ENCODE measurements around the gene LPP. TPM values are rescaled to one million over a fixed set of nuclear protein-coding genes. Genes with fewer than 3 reads are reported as not detected.

The LPP gene
- total RNA-seq, 1 donor from 2014 or later = 222 TPM

DNA sequence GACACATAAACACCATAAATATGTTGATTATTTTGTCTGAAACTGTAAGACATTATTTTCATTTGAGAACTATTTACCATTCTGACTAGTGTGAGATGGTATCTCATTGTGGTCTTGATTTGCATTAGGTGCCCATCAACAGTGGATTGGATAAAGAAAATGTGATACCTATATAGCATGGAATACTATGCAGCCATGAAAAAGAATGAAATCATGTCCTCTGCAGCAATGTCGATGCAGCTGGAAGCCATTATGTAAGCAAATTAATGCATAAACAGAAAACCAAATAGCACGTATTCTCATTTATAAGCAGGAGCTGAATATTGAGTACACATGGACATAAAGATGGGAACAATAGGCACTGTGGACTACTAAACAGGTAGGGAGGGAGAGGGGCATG, 759.1 kb downstream of the LPP start:
- peaks cover 11% of the 10 kb centered on the region for H3K36me3 Mint-ChIP-seq (ENCODE audit: low read depth, unreplicated experiment)
- H3K27me3 Mint-ChIP-seq (ENCODE audit: low read depth, unreplicated experiment) = no peaks in the 10 kb centered on the region
- no peak overlapping the region for H3K4me3 Mint-ChIP-seq (ENCODE audit: unreplicated experiment)
- H3K4me3 ChIP-seq (ENCODE audit: insufficient read depth, low read depth, low read length) = no peak overlapping the region
- H2AFZ ChIP-seq (ENCODE audit: low read depth, low read length) = no peak overlapping the region
- no peak overlapping the region for H3K27ac Mint-ChIP-seq (ENCODE audit: unreplicated experiment)
- no peaks in the 10 kb centered on the region for H3K9me3 ChIP-seq (ENCODE audit: insufficient read depth, low read depth, low read length)
- no peak overlapping the region for H3K4me2 ChIP-seq (ENCODE audit: low read length)
- H3K9me3 Mint-ChIP-seq (ENCODE audit: unreplicated experiment) = peaks cover 3% of the 10 kb centered on the region
- no peaks in the 10 kb centered on the region for H4K20me1 ChIP-seq (ENCODE audit: insufficient read depth, low read length)
- TF ChIP-seq, protein P1, sequence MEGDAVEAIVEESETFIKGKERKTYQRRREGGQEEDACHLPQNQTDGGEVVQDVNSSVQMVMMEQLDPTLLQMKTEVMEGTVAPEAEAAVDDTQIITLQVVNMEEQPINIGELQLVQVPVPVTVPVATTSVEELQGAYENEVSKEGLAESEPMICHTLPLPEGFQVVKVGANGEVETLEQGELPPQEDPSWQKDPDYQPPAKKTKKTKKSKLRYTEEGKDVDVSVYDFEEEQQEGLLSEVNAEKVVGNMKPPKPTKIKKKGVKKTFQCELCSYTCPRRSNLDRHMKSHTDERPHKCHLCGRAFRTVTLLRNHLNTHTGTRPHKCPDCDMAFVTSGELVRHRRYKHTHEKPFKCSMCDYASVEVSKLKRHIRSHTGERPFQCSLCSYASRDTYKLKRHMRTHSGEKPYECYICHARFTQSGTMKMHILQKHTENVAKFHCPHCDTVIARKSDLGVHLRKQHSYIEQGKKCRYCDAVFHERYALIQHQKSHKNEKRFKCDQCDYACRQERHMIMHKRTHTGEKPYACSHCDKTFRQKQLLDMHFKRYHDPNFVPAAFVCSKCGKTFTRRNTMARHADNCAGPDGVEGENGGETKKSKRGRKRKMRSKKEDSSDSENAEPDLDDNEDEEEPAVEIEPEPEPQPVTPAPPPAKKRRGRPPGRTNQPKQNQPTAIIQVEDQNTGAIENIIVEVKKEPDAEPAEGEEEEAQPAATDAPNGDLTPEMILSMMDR (IDR thresholded peaks at IDR 0.05; ENCODE audit: insufficient read depth, low read depth, low read length) = no peak
- no peak for TF ChIP-seq EZH2 (IDR thresholded peaks at IDR 0.05; ENCODE audit: insufficient read depth, low read length)
- no peak overlapping the region for H3K9ac ChIP-seq (ENCODE audit: low read length)
- H3K4me1 Mint-ChIP-seq (ENCODE audit: low read depth, unreplicated experiment) = peaks cover 14% of the 10 kb centered on the region
- DNase-seq (ENCODE audit: low read depth) (no peak), FAIRE-seq (no peak)
- peaks cover 17% of the 10 kb centered on the region for H3K4me1 ChIP-seq (ENCODE audit: insufficient read depth, low read length)
- no peaks in the 10 kb centered on the region for H3K79me2 ChIP-seq (ENCODE audit: insufficient read depth, low read length)
- H3K36me3 ChIP-seq (ENCODE audit: insufficient read depth, low read length) = no peaks in the 10 kb centered on the region
- no peak overlapping the region for H3K27ac ChIP-seq (ENCODE audit: low read depth, low read length)
- H3K27me3 ChIP-seq (ENCODE audit: insufficient read depth, low read length) = no peaks in the 10 kb centered on the region

- H3K4me2 ChIP-seq (ENCODE audit: low read length) = peak overlapping the region; percentile 51
- H4K20me1 ChIP-seq (ENCODE audit: insufficient read depth, low read length) = no peaks in the 10 kb centered on the region
- no peak overlapping the region for H3K27ac Mint-ChIP-seq (ENCODE audit: unreplicated experiment)
- TF ChIP-seq EZH2 (IDR thresholded peaks at IDR 0.05; ENCODE audit: insufficient read depth, low read length) = no peak
- TF ChIP-seq, protein P1 (IDR thresholded peaks at IDR 0.05; ENCODE audit: insufficient read depth, low read depth, low read length) = no peak
- H3K27me3 ChIP-seq (ENCODE audit: insufficient read depth, low read length) = no peaks in the 10 kb centered on the region
- no peaks in the 10 kb centered on the region for H3K36me3 ChIP-seq (ENCODE audit: insufficient read depth, low read length)
- H3K4me1 ChIP-seq (ENCODE audit: insufficient read depth, low read length) = peaks cover 17% of the 10 kb centered on the region
- FAIRE-seq (peak; percentile 34), DNase-seq (ENCODE audit: low read depth) (peak; percentile 95)
- H3K9me3 ChIP-seq (ENCODE audit: insufficient read depth, low read depth, low read length) = no peaks in the 10 kb centered on the region
- no peak overlapping the region for H3K4me3 ChIP-seq (ENCODE audit: insufficient read depth, low read depth, low read length)
- H3K4me3 Mint-ChIP-seq (ENCODE audit: unreplicated experiment) = no peak overlapping the region
- H2AFZ ChIP-seq (ENCODE audit: low read depth, low read length) = no peak overlapping the region
- H3K79me2 ChIP-seq (ENCODE audit: insufficient read depth, low read length) = no peaks in the 10 kb centered on the region
- H3K27ac ChIP-seq (ENCODE audit: low read depth, low read length) = peak overlapping the region; percentile 30
- peaks cover 9% of the 10 kb centered on the region for H3K36me3 Mint-ChIP-seq (ENCODE audit: low read depth, unreplicated experiment)
- peaks cover 3% of the 10 kb centered on the region for H3K9me3 Mint-ChIP-seq (ENCODE audit: unreplicated experiment)
- peaks cover 14% of the 10 kb centered on the region for H3K4me1 Mint-ChIP-seq (ENCODE audit: low read depth, unreplicated experiment)
- no peak overlapping the region for H3K9ac ChIP-seq (ENCODE audit: low read length)
- no peaks in the 10 kb centered on the region for H3K27me3 Mint-ChIP-seq (ENCODE audit: low read depth, unreplicated experiment)
These were observed 760.6 kb downstream of the LPP start for GRCh38 chr3:188914552-188914951.

- Histone ChIP-seq H3K27me3 (ENCODE audit: insufficient read depth, low read length) (no peaks in the 10 kb centered on the region), H3K4me1 (ENCODE audit: insufficient read depth, low read length) (peaks cover 17% of the 10 kb centered on the region), H3K79me2 (ENCODE audit: insufficient read depth, low read length) (no peaks in the 10 kb centered on the region), H2AFZ (ENCODE audit: low read depth, low read length) (no peak overlapping the region), H4K20me1 (ENCODE audit: insufficient read depth, low read length) (no peaks in the 10 kb centered on the region), H3K36me3 (ENCODE audit: insufficient read depth, low read length) (no peaks in the 10 kb centered on the region), H3K9me3 (ENCODE audit: insufficient read depth, low read depth, low read length) (no peaks in the 10 kb centered on the region), H3K27ac (ENCODE audit: low read depth, low read length) (peak overlapping the region; percentile 28), H3K4me2 (ENCODE audit: low read length) (peak overlapping the region; percentile 51), H3K9ac (ENCODE audit: low read length) (no peak overlapping the region), H3K4me3 (ENCODE audit: insufficient read depth, low read depth, low read length) (no peak overlapping the region)
- no peak overlapping the region for H3K4me3 Mint-ChIP-seq (ENCODE audit: unreplicated experiment)
- H3K36me3 Mint-ChIP-seq (ENCODE audit: low read depth, unreplicated experiment) = peaks cover 6% of the 10 kb centered on the region
- peaks cover 14% of the 10 kb centered on the region for H3K4me1 Mint-ChIP-seq (ENCODE audit: low read depth, unreplicated experiment)
- FAIRE-seq = no peak
- no peaks in the 10 kb centered on the region for H3K27me3 Mint-ChIP-seq (ENCODE audit: low read depth, unreplicated experiment)
- H3K9me3 Mint-ChIP-seq (ENCODE audit: unreplicated experiment) = peaks cover 4% of the 10 kb centered on the region
- TF ChIP-seq, protein P1 (IDR thresholded peaks at IDR 0.05; ENCODE audit: insufficient read depth, low read depth, low read length) = no peak
- no peak for TF ChIP-seq EZH2 (IDR thresholded peaks at IDR 0.05; ENCODE audit: insufficient read depth, low read length)
- DNase-seq (ENCODE audit: low read depth) = peak; percentile 60
- no peak overlapping the region for H3K27ac Mint-ChIP-seq (ENCODE audit: unreplicated experiment)
These were observed 761.2 kb downstream of the LPP start for GRCh38 chr3:188915127-188915526.
